Measurements from ENCODE around the gene SUPT6H. TPM values are rescaled to one million over a fixed set of nuclear protein-coding genes. Genes with fewer than 3 reads are reported as not detected.

SUPT6H gene
- total RNA-seq, 1 donor from 2014 or later: 63.5 TPM

- Mint-ChIP-seq H3K4me3 (ENCODE audit: unreplicated experiment) (peak overlapping the region; percentile 100), H3K4me1 (ENCODE audit: low read depth) (peaks cover 47% of the 10 kb centered on the region)
Measured at GRCh38 chr17:28663723-28664122, 1.7 kb downstream of the SUPT6H start.

GRCh38 chr17:28665994-28666393 is 4.0 kb downstream of the SUPT6H start:
- no peak for TF ChIP-seq CTCF (IDR thresholded peaks at IDR 0.05)
- peaks cover 34% of the 10 kb centered on the region for H3K4me1 Mint-ChIP-seq (ENCODE audit: low read depth)
- DNase-seq (ENCODE audit: low spot score): no peak
- H3K27me3 Mint-ChIP-seq (ENCODE audit: low read depth): no peaks in the 10 kb centered on the region
- H3K36me3 Mint-ChIP-seq (ENCODE audit: low read depth): peaks cover 8% of the 10 kb centered on the region
- no peaks in the 10 kb centered on the region for H3K9me3 Mint-ChIP-seq (ENCODE audit: low read depth)
- H3K27ac Mint-ChIP-seq (ENCODE audit: unreplicated experiment): no peak overlapping the region
- H3K4me3 Mint-ChIP-seq (ENCODE audit: unreplicated experiment): no peak overlapping the region

More at GRCh38 chr17:28663723-28664122, 1.7 kb downstream of the SUPT6H start:
- no peak for TF ChIP-seq CTCF (IDR thresholded peaks at IDR 0.05)
- Mint-ChIP-seq H3K36me3 (ENCODE audit: low read depth) (peaks cover 8% of the 10 kb centered on the region), H3K9me3 (ENCODE audit: low read depth) (no peaks in the 10 kb centered on the region), H3K27me3 (ENCODE audit: low read depth) (no peaks in the 10 kb centered on the region), H3K27ac (ENCODE audit: unreplicated experiment) (peak overlapping the region; percentile 100)
- DNase-seq (ENCODE audit: low spot score): no peak

- Mint-ChIP-seq H3K4me1 (ENCODE audit: low read depth) (peaks cover 26% of the 10 kb centered on the region), H3K27me3 (ENCODE audit: low read depth) (no peaks in the 10 kb centered on the region), H3K36me3 (ENCODE audit: low read depth) (peaks cover 16% of the 10 kb centered on the region), H3K27ac (ENCODE audit: unreplicated experiment) (no peak overlapping the region), H3K4me3 (ENCODE audit: unreplicated experiment) (no peak overlapping the region), H3K9me3 (ENCODE audit: low read depth) (no peaks in the 10 kb centered on the region)
- DNase-seq (ENCODE audit: low spot score): no peak
- TF ChIP-seq CTCF (IDR thresholded peaks at IDR 0.05): no peak
Measured at GRCh38 chr17:28667870-28668269, 5.9 kb downstream of the SUPT6H start.

GRCh38 chr17:28669918-28670317 is 7.9 kb downstream of the SUPT6H start:
- no peak overlapping the region for H3K4me3 Mint-ChIP-seq (ENCODE audit: unreplicated experiment)
- no peaks in the 10 kb centered on the region for H3K9me3 Mint-ChIP-seq (ENCODE audit: low read depth)
- H3K27me3 Mint-ChIP-seq (ENCODE audit: low read depth): no peaks in the 10 kb centered on the region
- peaks cover 29% of the 10 kb centered on the region for H3K36me3 Mint-ChIP-seq (ENCODE audit: low read depth)
- H3K4me1 Mint-ChIP-seq (ENCODE audit: low read depth): peaks cover 6% of the 10 kb centered on the region
- no peak overlapping the region for H3K27ac Mint-ChIP-seq (ENCODE audit: unreplicated experiment)
- TF ChIP-seq CTCF (IDR thresholded peaks at IDR 0.05): no peak
- no peak for DNase-seq (ENCODE audit: low spot score)

- peaks cover 3% of the 10 kb centered on the region for H3K4me1 Mint-ChIP-seq (ENCODE audit: low read depth)
- no peak overlapping the region for H3K27ac Mint-ChIP-seq (ENCODE audit: unreplicated experiment)
- no peak for TF ChIP-seq CTCF (IDR thresholded peaks at IDR 0.05)
- H3K9me3 Mint-ChIP-seq (ENCODE audit: low read depth): no peaks in the 10 kb centered on the region
- no peaks in the 10 kb centered on the region for H3K27me3 Mint-ChIP-seq (ENCODE audit: low read depth)
- H3K4me3 Mint-ChIP-seq (ENCODE audit: unreplicated experiment): no peak overlapping the region
- no peak for DNase-seq (ENCODE audit: low spot score)
- H3K36me3 Mint-ChIP-seq (ENCODE audit: low read depth): peaks cover 54% of the 10 kb centered on the region
Measured at GRCh38 chr17:28675490-28675889, 13.5 kb downstream of the SUPT6H start.

Measured in chondrocyte (in vitro differentiated cells).